ENCODE results near the gene SGMS1. TPM values are rescaled to one million over a fixed set of nuclear protein-coding genes. Genes with fewer than 3 reads are reported as not detected.

SGMS1 gene
- polyA plus RNA-seq, 1 of the 3 experiments (the other 2 are of a cell fraction), result 6.3 TPM

DNA sequence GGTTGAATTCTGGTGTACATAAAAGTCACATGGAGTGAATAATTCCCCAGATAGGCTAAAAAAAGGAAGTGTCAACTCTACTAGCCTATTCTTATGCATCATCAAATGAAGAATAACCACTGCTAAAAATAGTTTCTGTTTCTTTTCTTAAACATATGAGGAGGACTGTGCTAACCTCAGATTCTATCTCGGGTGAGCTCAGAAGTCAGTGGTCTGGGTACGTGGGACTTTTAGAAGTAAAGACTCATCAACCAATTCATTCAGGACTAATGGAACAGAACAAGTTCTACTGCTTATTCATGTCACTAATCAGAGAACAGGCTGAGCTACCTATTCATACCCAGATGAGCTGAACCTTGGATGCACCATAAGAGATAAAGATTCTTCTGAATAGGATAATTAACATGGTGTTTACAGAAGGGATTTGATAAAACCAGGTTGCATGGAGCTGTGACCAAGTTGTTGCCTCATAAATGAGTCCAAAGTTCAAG lies 362.9 kb downstream of the SGMS1 start:
- CTCF ChIA-PET, result interaction anchor here (2.9 kb wide), 1 partner anchor 14 kb away, joined by 11 read pairs; no protein-coding TSS in a partner anchor

More for the DNA sequence above, 362.9 kb downstream of the SGMS1 start:
- DNase-seq, result no peak
- Histone ChIP-seq H3K4me1 (ENCODE audit: control insufficient read depth in 1 of 2, insufficient read depth in 2 of 2, low read depth in 1 of 2, low read length in 1 of 2) (no peaks in the 10 kb centered on the region), H3K27me3 (ENCODE audit: insufficient read depth) (no peaks in the 10 kb centered on the region; the same call in 1 of the 2 replicates), H3K27ac (ENCODE audit: low read depth in 2 of 2, low read length in 1 of 2) (no peak overlapping the region), H3K9ac (no peak overlapping the region), H3K9me2 (no peaks in the 10 kb centered on the region), H3F3A (replicated peaks; ENCODE audit: insufficient read depth) (no peaks in the 10 kb centered on the region), H3K79me2 (ENCODE audit: insufficient read depth) (no peaks in the 10 kb centered on the region), H4K20me1 (ENCODE audit: insufficient read depth) (no peaks in the 10 kb centered on the region), H3K36me3 (replicated peaks in 1 of 2; ENCODE audit: control insufficient read depth in 1 of 2, insufficient read depth in 2 of 2, low read length in 1 of 2) (no peaks in the 10 kb centered on the region), H3K4me2 (no peak overlapping the region), H2AFZ (ENCODE audit: low read depth) (no peak overlapping the region; the same call in 1 of the 2 replicates), H3K4me3 (ENCODE audit: low read depth in 2 of 2, low read length in 1 of 2) (no peak overlapping the region), H3K9me3 (no peaks in the 10 kb centered on the region)
- TF ChIP-seq, protein P1, sequence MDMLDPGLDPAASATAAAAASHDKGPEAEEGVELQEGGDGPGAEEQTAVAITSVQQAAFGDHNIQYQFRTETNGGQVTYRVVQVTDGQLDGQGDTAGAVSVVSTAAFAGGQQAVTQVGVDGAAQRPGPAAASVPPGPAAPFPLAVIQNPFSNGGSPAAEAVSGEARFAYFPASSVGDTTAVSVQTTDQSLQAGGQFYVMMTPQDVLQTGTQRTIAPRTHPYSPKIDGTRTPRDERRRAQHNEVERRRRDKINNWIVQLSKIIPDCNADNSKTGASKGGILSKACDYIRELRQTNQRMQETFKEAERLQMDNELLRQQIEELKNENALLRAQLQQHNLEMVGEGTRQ (IDR thresholded peaks at IDR 0.05; ENCODE audit: borderline replicate concordance, low read depth, low read length), result no peak
- TF ChIP-seq, protein P2, sequence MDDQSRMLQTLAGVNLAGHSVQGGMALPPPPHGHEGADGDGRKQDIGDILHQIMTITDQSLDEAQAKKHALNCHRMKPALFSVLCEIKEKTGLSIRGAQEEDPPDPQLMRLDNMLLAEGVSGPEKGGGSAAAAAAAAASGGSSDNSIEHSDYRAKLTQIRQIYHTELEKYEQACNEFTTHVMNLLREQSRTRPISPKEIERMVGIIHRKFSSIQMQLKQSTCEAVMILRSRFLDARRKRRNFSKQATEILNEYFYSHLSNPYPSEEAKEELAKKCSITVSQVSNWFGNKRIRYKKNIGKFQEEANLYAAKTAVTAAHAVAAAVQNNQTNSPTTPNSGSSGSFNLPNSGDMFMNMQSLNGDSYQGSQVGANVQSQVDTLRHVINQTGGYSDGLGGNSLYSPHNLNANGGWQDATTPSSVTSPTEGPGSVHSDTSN (IDR thresholded peaks at IDR 0.05), result no peak
- TF ChIP-seq, protein P3, sequence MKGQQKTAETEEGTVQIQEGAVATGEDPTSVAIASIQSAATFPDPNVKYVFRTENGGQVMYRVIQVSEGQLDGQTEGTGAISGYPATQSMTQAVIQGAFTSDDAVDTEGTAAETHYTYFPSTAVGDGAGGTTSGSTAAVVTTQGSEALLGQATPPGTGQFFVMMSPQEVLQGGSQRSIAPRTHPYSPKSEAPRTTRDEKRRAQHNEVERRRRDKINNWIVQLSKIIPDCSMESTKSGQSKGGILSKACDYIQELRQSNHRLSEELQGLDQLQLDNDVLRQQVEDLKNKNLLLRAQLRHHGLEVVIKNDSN (IDR thresholded peaks at IDR 0.05; ENCODE audit: borderline replicate concordance, low read depth), result no peak
- TF ChIP-seq, protein P4, sequence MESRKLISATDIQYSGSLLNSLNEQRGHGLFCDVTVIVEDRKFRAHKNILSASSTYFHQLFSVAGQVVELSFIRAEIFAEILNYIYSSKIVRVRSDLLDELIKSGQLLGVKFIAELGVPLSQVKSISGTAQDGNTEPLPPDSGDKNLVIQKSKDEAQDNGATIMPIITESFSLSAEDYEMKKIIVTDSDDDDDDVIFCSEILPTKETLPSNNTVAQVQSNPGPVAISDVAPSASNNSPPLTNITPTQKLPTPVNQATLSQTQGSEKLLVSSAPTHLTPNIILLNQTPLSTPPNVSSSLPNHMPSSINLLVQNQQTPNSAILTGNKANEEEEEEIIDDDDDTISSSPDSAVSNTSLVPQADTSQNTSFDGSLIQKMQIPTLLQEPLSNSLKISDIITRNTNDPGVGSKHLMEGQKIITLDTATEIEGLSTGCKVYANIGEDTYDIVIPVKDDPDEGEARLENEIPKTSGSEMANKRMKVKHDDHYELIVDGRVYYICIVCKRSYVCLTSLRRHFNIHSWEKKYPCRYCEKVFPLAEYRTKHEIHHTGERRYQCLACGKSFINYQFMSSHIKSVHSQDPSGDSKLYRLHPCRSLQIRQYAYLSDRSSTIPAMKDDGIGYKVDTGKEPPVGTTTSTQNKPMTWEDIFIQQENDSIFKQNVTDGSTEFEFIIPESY (IDR thresholded peaks at IDR 0.05; ENCODE audit: borderline replicate concordance, low read depth), result no peak
- TF ChIP-seq RAD21 (IDR thresholded peaks at IDR 0.05; ENCODE audit: low read length) (no peak), TEAD4 (IDR thresholded peaks at IDR 0.05; ENCODE audit: borderline replicate concordance, insufficient read depth) (no peak), EZH2phosphoT487 (IDR thresholded peaks at IDR 0.05; ENCODE audit: borderline replicate concordance, low read depth) (no peak), RCOR1 (IDR thresholded peaks at IDR 0.05; ENCODE audit: low read length) (no peak)
- TF ChIP-seq, protein P5, sequence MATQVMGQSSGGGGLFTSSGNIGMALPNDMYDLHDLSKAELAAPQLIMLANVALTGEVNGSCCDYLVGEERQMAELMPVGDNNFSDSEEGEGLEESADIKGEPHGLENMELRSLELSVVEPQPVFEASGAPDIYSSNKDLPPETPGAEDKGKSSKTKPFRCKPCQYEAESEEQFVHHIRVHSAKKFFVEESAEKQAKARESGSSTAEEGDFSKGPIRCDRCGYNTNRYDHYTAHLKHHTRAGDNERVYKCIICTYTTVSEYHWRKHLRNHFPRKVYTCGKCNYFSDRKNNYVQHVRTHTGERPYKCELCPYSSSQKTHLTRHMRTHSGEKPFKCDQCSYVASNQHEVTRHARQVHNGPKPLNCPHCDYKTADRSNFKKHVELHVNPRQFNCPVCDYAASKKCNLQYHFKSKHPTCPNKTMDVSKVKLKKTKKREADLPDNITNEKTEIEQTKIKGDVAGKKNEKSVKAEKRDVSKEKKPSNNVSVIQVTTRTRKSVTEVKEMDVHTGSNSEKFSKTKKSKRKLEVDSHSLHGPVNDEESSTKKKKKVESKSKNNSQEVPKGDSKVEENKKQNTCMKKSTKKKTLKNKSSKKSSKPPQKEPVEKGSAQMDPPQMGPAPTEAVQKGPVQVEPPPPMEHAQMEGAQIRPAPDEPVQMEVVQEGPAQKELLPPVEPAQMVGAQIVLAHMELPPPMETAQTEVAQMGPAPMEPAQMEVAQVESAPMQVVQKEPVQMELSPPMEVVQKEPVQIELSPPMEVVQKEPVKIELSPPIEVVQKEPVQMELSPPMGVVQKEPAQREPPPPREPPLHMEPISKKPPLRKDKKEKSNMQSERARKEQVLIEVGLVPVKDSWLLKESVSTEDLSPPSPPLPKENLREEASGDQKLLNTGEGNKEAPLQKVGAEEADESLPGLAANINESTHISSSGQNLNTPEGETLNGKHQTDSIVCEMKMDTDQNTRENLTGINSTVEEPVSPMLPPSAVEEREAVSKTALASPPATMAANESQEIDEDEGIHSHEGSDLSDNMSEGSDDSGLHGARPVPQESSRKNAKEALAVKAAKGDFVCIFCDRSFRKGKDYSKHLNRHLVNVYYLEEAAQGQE (IDR thresholded peaks at IDR 0.05; ENCODE audit: low read depth, low read length), result no peak
- WGBS (ENCODE audit: low lambda C conversion rate), result 2% methylated on average over 2 of the region's 2 CpGs
- POLR2A ChIA-PET, result no interaction called here

Small RNAs within 50 kb of the gene (small RNA-seq; reads per million reads assigned to genes)
- gene RNU7-107P, result 0 reads per million in 7 experiments

Other genes with a start within 250 kb of the SGMS1 start
- gene ASAH2B, start 116.0 kb upstream of the SGMS1 start, polyA plus RNA-seq (2012; rRNA removed), result 5.5 and 7.0 TPM in 2 replicates